ENCODE data around the gene ZNF672.

GRCh38 chr1:248802454-248802853 is 35.6 kb upstream of the ZNF672 start:
- TF ChIP-seq, protein P1, sequence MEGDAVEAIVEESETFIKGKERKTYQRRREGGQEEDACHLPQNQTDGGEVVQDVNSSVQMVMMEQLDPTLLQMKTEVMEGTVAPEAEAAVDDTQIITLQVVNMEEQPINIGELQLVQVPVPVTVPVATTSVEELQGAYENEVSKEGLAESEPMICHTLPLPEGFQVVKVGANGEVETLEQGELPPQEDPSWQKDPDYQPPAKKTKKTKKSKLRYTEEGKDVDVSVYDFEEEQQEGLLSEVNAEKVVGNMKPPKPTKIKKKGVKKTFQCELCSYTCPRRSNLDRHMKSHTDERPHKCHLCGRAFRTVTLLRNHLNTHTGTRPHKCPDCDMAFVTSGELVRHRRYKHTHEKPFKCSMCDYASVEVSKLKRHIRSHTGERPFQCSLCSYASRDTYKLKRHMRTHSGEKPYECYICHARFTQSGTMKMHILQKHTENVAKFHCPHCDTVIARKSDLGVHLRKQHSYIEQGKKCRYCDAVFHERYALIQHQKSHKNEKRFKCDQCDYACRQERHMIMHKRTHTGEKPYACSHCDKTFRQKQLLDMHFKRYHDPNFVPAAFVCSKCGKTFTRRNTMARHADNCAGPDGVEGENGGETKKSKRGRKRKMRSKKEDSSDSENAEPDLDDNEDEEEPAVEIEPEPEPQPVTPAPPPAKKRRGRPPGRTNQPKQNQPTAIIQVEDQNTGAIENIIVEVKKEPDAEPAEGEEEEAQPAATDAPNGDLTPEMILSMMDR (IDR thresholded peaks at IDR 0.05), result no peak
- TF ChIP-seq POLR2A (IDR thresholded peaks at IDR 0.05), result no peak

Data from uterus (tissue), 2 donors.